ENCODE data around the gene MATN3. TPM values are rescaled to one million over a fixed set of nuclear protein-coding genes. Genes with fewer than 3 reads are reported as not detected.

The MATN3 gene
- total and polyA plus RNA-seq, 2 of the 13 experiments (the other 11 are each of a cell fraction or from before 2014, with no cell fraction given), result 36.1 to 208 TPM

- no peaks in the 10 kb centered on the region for H3K36me3 ChIP-seq (replicated peaks in 1 of 2; ENCODE audit: control insufficient read depth in 1 of 2, insufficient read depth in 2 of 2, low read length in 2 of 2)
- in situ Hi-C loops (cut with HindIII; ENCODE audit: extremely low pct_ligation_motif_present, low pct_unique_long_range_greater_than_20kb) (no loop called here), intact Hi-C loops (cut with micrococcal nuclease; ENCODE audit: unreplicated experiment) (no loop called here)
- no peak overlapping the region for H3K4me2 ChIP-seq (ENCODE audit: low read depth, low read length)
- WGBS (ENCODE audit: low lambda C conversion rate), result 84% methylated on average over 3 of the region's 5 CpGs
- H3K27me3 ChIP-seq (ENCODE audit: control insufficient read depth in 1 of 2, insufficient read depth in 2 of 2, low read length in 2 of 2), result 0 out of 5 replicates have a peak, but pooled peaks cover 0 to 4% of the 10 kb centered on the region in 2 experiments
- no peaks in the 10 kb centered on the region for H3K9me3 ChIP-seq (ENCODE audit: low read length)
- TF ChIP-seq RBM39 (IDR thresholded peaks at IDR 0.05; ENCODE audit: low read depth, low read length, poor library complexity, severe bottlenecking) (no peak), ZNF687 (CRISPR knock-in tag; IDR thresholded peaks at IDR 0.05) (0 out of 2 replicates have a peak, but pooled peaks have one; percentile 15), HNRNPL (IDR thresholded peaks at IDR 0.05; ENCODE audit: low read depth, low read length) (0 out of 2 replicates have a peak, but pooled peaks have one; percentile 38), ZNF646 (CRISPR knock-in tag; IDR thresholded peaks at IDR 0.05) (no peak)
- POLR2A ChIA-PET, result interaction anchor here (0.8 to 7.0 kb wide), 4 partner anchors 8 to 49 kb away, joined by 3 to 105 read pairs (median 5); partner anchors contain the start of gene LAPTM4A
- no peak overlapping the region for H3K9ac ChIP-seq (ENCODE audit: insufficient read depth, low read depth, low read length)
- no peaks in the 10 kb centered on the region for H4K20me1 ChIP-seq (ENCODE audit: insufficient read depth, low read length)
- BruUV-seq (replicated peaks), result no TSS peak
- H3K4me1 ChIP-seq (ENCODE audit: insufficient read depth, low read length), result peaks cover 54% of the 10 kb centered on the region
- no peak for ATAC-seq
- no peak for FAIRE-seq
- H3K4me3 ChIP-seq (replicated peaks in 1 of 3; ENCODE audit: insufficient read depth in 1 of 3, low read depth in 2 of 3, low read length in 3 of 3), result no peak overlapping the region
- no peaks in the 10 kb centered on the region for H3K79me2 ChIP-seq (ENCODE audit: insufficient read depth, low read length)
- CTCF ChIA-PET (ENCODE audit: low intra/inter-chr PET ratio, low total read pairs), result no interaction called here
- H3K27ac ChIP-seq (ENCODE audit: extremely low read length, insufficient read depth, low read length), result no peak overlapping the region
- H2AFZ ChIP-seq (ENCODE audit: low read length), result no peak overlapping the region
- no peak for DNase-seq (ENCODE audit: low spot score)
Observed at GRCh38 chr2:20061940-20062339, 49.5 kb upstream of the MATN3 start.

All from HepG2 (cell line).